Posterior cingulate gyrus (tissue), 11 donors: Measurements from ENCODE around the gene ZBTB46.
A peak's percentile ranks its signal among the peaks of the same experiment; 100 is the strongest.

ENCODE experiments used
- DNase-seq, 10 donors: peaks; one replicate each; pipeline versions ENCODE4 v3.0.0 to v3.0.0-alpha.2; 2020 to 2021; ENCODE audit warnings: mixed read lengths in 3 of 10
- intact Hi-C: fragments of 100-400 bp; cut with DNase I; formaldehyde crosslinking; loops from one replicate; pipeline ENCODE4 v1.15.1; 2023

Gene ZBTB46

DNA sequence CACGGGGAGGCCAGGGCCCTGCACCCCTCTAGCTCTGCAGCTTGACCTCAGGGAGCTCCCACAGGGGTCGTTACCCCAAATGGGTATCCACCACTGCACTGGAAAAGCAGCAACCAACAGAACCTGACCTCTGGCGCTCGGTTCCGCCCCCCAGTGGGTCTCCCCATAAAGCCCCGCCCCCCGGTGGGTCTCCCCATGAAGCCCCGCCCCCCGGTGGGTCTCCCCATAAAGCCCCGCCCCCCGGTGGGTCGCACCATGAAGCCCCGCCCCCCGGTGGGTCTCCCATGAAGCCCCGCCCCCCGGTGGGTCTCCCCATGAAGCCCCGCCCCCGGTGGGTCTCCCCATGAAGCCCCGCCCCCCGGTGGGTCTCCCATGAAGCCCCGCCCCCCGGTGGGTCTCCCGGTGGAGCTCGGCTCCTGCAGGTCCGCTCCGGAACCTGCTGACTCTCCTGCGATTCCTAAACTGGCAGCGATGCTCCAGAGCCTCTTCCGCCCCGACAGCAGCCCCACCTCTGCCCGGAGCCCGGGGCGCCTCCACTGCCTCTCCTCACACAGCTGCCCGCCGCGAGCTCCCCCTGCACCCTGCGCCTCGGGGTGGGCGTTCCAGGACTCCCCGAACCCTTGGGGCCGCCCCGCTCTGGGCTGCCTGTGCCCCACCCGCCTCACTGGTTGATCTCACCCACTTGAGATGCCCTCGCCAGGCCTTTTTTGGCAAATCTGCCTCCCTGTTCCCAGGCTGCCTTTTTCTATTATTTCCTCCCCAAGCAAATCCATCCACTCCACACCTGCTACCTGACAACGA is 79.4 kb downstream of the ZBTB46 start:
- intact Hi-C loops = no loop called here
- DNase-seq = peak in 4 of 10 donors; percentile 17 to 77 (median 68)

DNA sequence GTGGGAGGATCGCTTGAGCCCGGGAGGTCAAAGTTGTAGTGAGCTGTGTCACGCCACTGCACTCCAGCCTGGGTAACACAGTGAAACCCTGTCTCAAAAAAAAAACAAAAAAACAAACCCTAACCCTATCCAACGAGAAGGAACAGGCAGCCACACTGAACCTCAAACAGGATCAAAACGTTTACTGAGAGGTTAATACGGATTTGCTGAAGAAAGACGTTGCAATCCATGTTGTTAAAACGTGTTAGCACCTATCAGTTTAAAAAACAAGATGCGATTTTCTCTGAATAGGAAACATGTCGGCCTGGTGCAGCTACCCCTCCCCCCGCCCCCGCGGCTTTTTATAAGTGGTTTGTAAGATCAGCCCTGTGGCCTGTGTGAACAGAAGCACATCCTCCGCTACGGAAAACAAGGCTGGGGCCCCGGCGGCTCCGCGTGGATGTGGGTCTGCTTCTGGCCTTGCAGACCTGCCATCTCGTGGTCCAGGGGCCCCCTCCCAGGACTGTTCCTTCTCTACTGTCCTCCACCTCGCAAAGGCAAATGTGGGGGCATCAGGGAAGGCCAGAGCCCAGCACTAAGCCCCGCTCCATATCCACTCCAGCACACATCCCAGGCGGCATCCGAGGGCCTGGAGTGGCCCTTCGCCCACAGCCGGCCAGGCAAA is 80.1 kb downstream of the ZBTB46 start:
- intact Hi-C loops = no loop called here
- DNase-seq = peak in 4 of 10 donors; percentile 24 to 85 (median 62)

DNA sequence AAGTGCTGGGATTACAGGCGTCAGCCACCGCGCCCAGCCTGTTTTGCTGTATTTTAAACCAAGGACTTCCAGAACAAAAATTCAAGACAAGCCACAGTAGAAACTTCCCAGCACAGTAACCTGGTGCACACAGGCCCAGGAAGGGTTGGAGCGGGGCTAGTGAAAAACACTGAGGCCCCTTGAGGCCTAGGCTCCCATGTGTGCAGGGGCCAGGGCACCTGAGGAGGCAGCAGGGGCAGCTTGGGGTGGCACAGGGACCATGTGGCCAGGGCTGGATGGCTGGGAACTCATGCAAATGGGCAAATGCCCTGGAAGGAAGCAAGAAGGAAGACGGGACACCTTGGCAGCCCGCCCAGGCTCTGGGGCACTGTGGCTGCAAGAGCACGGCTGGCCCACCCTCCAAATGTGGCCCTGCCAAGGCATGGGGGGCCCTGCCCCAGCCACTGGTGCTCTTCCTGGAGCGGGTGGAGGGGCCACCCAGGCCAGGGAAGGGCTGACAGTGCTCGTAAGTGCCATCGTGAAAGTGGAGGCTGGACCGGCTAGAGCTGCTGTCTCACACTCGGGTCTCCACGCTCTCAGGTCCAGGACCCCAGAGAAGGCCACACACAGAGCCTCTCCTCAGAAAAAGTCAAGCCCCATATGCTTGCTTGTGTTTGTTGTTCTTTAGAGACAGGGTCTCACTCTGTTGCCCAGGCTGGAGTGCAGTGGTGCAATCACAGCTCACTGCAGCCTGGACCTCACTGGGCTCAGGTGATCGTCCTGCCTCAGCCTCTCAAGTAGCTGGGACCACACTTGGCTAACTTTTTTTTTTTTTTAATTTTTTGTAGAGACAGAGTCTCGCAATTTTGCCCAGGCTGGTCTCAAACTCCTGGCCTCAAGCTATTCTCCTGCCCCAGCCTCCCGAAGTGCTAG is 81.2 kb downstream of the ZBTB46 start:
- DNase-seq = peak in 5 of 10 donors; percentile 24 to 85 (median 72)
- intact Hi-C loops = no loop called here

DNA sequence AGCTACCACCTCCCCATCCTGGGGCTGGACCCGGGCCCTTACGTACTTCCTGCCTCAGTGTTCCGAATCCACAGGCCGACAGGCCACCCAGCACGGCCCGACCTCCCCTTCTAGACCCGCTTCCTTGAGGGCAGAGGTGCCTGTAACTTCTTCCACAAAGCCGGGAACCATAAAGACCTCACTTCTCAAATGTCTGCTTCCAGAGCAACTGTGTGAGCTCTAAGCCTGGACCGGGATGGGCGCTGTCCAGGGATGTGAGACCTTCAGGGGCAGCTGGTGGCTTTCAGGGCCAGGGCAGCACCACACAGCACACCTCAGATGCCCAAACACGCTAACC is 82.2 kb downstream of the ZBTB46 start:
- intact Hi-C loops = no loop called here
- peak in 3 of 10 donors; percentile 15 to 75 (median 32) for DNase-seq

DNA sequence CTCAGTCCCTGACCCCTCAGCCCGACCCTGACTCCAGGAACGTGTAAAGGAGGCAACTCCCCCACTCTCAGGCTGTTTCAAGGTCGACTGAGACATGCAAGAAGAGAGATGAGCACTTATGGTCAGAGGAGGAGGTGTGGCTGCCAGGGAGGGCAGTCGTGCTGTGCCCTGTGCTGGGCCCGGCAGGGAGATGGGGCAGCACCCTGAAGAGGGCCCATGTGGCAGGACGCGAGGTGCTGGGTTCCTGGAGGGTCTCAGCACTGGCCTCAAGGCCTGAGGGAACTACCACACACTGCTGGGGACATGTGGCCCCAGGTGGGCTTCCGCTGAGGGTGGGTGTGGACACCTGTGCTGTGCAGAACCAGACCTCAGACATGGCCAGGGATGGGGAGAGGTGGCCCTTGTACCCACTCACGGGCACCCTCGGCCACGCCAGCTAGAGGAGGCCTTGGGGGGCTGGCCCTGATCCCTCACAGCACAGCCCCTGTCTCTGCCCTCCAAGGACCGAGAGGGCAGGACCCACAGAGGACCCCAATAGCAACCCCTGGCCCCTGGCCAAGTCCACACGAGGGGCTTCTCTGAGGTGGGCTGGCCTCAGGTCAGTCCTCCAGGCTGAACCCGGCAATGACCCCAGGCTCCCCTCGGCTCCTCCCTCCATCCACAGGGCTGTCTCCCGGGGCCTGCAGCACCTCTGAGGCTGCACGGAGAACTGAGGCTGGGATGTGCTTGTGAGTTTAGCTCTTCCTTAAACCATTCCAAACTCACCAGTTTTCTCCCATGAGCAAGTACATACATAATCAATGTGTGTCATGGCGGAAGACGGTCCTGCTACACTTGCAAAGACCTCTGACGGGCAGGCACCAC is 82.8 kb downstream of the ZBTB46 start:
- DNase-seq = peak in 4 of 10 donors; percentile 13 to 75 (median 63)
- intact Hi-C loops = no loop called here

DNA sequence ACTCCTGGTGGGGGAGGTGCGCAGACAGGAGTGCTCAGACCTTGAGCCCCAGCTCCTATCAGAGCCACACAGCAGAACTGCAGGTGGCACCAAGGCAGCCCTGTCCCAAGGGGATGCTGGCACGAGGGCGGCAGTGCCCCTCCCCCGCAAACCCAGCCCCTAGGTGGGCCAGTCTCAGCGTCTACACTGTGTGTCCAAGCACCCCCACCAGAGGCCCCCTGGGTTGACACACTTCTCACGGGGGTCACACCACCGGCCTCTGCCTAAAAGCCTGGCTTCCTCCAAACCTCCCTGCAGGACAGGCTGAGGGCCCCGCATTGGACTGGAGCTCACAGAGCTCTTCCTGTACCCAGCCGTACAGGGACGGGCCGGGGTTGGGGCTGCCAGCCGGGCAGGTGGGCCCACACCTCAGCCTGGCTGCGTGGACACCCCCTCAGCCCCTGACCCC is 83.4 kb downstream of the ZBTB46 start:
- DNase-seq = peak in 3 of 10 donors; percentile 60 to 72 (median 69)
- intact Hi-C loops = no loop called here

DNA sequence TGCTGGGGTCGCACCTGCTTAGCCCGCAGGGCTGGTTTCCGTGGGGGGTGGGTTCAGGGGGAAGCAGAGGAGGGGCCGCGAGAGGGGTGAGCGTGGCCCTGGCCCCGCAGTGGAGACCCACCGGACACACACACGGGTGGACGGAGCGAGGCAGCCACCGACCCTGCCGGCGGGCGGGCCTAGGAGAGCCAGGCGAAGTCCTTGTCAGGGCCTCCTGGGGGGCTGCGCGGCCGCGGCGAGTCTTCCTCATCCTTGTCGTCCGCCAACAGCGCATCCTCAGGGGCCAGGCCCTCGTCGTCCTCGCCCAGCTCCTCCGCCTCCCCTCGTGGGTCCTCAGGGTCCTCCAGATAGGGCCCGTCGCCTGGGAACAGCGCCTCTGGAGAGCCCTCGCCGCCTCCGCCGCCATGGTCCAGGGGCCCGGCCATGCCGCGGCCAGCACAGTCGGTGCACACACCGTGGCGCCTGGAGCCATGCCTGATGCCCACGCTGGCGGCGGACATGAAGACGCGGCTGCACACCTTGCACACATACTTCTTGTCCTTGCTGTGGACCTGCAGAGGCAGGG is 84.2 kb downstream of the ZBTB46 start:
- peak in 3 of 10 donors; percentile 64 to 83 (median 66) for DNase-seq
- intact Hi-C loops = no loop called here

DNA sequence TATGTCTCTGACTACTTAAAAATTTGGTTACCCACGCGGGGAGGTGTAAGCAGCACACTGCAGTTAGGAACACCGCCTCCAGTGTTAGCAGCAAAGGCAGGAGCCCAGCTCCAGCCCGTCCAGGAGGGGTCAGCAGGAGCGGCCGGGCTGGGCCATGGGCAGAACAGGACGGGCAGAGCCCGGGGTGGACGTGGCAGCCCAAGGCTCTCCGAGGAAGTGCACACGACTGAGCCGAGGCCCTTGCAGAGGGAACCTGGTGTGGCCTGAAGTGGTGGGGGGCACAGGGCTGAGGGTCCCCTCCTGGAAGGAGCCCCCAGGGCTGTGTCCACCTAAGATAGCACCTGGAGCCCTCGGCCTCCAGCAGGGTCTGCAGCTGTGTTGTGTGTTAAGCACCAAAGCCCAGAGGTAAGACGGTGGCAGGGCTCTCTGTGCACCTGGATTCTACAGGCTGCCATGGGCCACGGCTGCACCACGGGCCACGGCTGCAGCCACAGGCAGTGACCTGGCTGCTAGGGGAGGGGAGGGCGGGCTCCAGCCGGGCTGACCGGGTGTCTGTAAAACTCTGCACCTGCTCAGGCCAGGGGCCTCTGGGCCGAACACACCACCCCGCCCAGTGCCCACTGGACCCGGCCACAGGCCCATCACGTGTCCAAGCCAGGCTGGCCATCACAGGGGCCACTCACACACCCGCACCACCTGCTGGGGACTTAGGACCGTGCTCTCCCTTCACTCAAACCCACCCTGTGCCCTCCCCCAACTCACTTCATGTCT is 84.9 kb downstream of the ZBTB46 start:
- DNase-seq = peak in 3 of 10 donors; percentile 67 to 82 (median 77)
- intact Hi-C loops = no loop called here

DNA sequence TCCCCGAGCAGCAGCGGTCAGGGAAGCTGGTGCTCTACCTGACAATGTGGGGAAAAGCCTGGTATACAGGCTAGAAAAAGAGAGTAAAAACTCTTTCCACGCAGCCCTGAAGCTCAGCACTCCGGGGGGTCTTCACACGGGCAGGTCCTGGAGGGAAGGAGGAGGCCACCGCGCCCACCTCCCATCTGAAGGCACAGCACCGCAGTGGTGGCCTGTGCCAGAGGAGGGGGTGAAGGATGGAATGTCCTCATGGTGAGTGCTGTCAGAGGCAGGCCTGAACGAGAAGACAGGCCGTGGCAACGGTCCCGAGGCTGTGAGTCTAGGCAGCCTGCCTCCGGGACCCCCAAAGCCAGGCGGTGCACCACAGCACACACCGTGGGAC is 85.6 kb downstream of the ZBTB46 start:
- intact Hi-C loops = no loop called here
- DNase-seq = peak in 3 of 10 donors; percentile 52 to 70 (median 58)

DNA sequence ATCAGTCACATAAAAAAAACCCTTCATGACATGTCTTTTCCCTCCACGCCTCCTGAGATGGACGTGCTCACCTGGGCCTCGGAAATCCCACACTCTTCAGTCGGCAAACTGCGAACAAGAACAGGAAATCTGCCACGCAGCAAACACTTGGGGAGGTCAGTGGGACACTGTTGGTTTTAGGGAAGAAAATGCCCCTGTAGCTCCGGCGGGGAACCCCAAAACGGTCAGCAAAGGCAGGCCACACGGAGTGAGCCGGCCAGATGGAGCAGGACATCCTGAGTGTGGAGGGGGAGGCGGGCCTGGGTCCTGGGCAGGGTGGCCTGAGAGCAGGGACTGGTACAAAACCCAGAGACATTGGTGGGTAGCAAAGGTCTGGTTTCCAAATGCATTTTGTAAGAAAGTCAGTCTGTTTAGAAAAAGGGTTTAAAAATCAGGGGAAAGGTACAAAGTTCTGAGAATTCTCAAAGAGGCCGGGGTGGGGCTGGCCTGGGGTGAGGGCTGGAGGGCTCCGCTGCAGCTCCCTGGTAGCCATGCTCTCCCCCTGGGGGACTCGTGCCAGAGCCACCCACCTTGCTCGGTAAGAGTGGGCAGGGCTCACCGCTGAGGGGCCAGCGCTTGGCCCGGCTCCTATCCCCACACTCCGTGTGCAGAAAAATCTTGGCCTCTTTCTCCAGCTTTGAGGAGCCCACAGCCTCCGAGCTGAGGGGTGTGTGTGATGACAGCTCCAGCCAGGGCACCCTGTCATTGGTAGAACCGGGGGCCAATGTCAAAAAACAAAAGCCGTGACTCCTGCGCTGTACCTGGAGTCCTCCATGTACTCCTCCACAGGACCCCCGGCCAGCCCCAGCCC is 86.3 kb downstream of the ZBTB46 start:
- intact Hi-C loops = no loop called here

DNA sequence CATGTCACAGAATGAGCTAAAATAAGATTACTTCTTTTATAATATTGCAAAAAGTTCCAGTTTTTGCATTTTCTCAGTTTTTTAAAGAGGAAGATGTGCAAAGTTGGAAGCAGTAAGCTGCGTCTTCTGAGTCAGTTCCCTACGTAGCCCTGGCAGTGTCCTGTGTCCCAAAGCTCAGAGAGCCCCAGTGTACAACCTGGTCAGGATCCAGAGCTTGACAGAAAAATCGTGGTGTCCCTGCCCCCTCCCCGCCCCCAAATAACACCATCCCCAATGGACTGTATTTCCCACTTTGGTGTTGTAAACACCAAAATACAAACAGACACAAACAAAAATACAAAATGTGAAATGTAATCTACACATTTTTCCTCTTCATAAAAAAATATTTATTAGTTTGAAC is 86.9 kb downstream of the ZBTB46 start:
- DNase-seq = peak in 2 of 10 donors; percentile 20 to 58
- intact Hi-C loops = no loop called here

More for the DNA sequence above, 86.3 kb downstream of the ZBTB46 start:
- peak in 3 of 10 donors; percentile 71 to 78 (median 75) for DNase-seq

DNA sequence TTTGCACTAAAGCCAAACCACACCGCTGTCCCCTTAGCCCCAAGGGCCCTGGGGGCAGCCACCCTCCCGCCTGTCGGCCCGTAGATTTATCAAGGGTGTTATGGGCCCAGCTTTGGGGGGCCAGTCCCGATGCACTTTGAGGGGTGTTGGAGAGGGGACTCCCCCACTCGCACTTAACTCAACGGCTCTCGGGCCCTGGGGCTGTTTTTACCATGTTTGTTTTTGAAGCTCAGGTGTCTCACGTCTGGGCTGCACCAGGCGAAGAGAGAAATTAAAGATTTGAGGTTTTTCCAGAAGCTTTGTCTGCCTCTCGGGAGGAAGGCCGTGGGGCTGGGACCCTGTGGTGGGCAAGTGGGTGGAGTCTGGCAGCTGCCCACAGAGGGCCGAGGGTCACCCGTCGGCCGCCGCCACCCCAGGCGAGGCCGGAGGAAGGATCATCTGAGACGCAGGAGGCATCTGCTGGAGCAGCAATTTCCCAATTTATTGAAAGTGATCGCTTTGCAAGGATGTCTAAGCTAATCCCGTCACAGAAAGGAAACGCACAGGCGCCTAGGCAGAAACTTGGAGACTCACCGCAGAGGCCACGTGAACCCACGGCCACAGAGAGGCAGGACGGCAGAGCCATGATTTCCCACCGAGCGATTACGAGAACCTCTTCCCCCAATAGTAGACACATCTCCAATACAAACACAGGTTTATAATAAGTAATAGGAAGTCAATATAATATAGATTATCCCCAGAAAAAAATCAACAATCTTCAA is 87.7 kb downstream of the ZBTB46 start:
- intact Hi-C loops = no loop called here

DNA sequence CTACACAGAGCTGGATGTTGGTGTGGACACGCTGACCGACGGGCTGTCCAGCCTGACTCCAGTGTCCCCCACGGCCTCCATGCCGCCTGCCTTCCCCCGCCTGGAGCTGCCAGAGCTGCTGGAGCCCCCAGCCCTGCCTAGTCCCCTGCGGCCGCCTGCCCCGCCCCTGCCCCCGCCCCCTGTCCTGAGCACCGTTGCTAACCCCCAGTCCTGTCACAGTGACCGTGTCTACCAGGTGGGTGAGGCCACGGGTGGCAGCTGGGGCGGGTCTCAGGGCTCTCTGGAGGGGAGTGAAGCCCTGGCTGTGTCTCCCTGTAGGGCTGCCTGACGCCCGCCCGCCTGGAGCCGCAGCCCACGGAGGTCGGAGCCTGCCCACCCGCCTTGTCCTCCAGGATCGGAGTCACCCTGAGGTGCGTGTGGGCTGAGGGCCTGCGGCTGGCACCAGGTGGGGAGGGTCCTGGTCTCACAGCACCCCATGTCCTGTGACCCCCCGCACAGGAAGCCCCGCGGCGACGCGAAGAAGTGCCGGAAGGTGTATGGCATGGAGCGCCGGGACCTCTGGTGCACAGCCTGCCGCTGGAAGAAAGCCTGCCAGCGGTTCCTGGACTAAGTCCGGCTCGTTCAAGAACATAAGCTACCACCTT is 88.6 kb downstream of the ZBTB46 start:
- intact Hi-C loops = no loop called here
- DNase-seq = peak in 3 of 10 donors; percentile 69 to 82 (median 71)

More for the DNA sequence above, 87.7 kb downstream of the ZBTB46 start:
- peak in 3 of 10 donors; percentile 64 to 67 (median 65) for DNase-seq

DNA sequence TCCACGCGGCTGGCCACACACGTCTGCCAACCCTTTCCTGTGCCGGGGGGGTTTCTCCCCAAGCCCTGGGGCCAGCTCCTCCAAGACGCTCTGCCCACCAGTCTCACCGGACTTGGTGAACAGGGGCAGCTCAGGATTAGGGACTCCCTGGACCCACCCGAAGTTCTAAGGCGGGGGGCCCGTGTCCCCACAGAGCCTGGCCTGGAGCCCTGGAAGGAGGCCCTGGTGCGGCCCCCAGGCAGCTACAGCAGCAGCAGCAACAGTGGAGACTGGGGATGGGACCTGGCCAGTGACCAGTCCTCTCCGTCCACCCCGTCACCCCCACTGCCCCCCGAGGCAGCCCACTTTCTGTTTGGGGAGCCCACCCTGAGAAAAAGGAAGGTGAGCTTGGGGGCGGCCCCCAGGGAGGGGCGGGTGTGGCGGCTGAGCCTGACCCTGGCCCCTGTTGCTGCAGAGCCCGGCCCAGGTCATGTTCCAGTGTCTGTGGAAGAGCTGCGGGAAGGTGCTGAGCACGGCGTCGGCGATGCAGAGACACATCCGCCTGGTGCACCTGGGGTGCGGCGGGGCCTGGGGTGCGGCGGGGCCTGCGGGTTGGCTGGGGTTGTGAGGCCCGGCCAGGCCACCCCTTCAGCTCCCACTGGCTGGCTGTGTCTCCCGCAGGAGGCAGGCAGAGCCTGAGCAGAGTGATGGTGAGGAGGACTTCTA is 89.2 kb downstream of the ZBTB46 start:
- peak in 3 of 10 donors; percentile 64 to 78 (median 70) for DNase-seq
- intact Hi-C loops = no loop called here

DNA sequence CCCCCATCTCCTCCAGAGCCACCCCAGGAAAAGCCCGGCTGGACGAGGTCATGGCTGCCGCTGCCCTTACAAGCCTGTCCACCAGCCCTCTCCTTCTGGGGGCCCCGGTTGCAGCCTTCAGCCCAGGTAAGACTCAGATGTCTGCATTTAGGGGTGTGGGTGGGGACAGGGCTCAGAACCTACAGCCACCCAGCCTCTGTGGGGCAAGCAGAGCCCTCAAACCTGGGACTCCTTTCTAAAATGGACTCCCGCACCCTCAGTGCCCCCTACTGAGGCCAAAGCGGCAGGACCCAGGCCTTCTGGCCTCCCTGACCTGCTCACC is 89.7 kb downstream of the ZBTB46 start:
- intact Hi-C loops = no loop called here
- DNase-seq = peak in 1 of 10 donors; percentile 63
